DND-41 (cell line): Measurements from ENCODE around the gene MUC21.

Source experiments
- ATAC-seq: fragments of 200-7000 bp; cut with Tn5 transposase; 3 replicates; pipeline ENCODE4 v1.9.1; 2021; ENCODE audit warnings: low read depth; ENCODE audit not compliant: insufficient read depth
- DNase-seq: peaks from one replicate; pipeline ENCODE4 v3.0.0-alpha.2; 2020
- H2AFZ ChIP-seq: 2 replicates; pipeline ENCODE4 v1.6.0; 2012; ENCODE audit warnings: low read depth, low read length
- H3K27ac ChIP-seq: 2 replicates; pipeline ENCODE4 v1.5.1; 2012; ENCODE audit warnings: low read length, inconsistent platforms
- H3K27me3 ChIP-seq: fragments of 200-600 bp; sonication (generic); 2 replicates; pipeline ENCODE4 v1.6.0; 2012; ENCODE audit warnings: low read length, mild to moderate bottlenecking, inconsistent platforms; ENCODE audit not compliant: insufficient read depth, poor library complexity
- H3K36me3 ChIP-seq: 2 replicates; pipeline ENCODE4 v1.5.1; 2012; ENCODE audit warnings: low read length, inconsistent platforms; ENCODE audit not compliant: insufficient read depth
- H3K4me1 ChIP-seq: 2 replicates; pipeline ENCODE4 v1.5.1; 2012; ENCODE audit warnings: mild to moderate bottlenecking, low read length; ENCODE audit not compliant: insufficient read depth
- H3K4me2 ChIP-seq: 2 replicates; pipeline ENCODE4 v1.6.0; 2012; ENCODE audit warnings: mild to moderate bottlenecking, moderate library complexity, low read length, inconsistent platforms; ENCODE audit not compliant: insufficient read depth
- H3K4me3 ChIP-seq, 2 experiments: fragments of 200-600 bp in 1 of 2; shearing (Covaris generic) in 1 of 2; 2 replicates each; pipeline ENCODE4 v1.5.1; 2012 to 2016; ENCODE audit warnings: inconsistent platforms in 2 of 2, low read length in 2 of 2, mild to moderate bottlenecking in 2 of 2, low read depth in 1 of 2, moderate library complexity in 1 of 2
- H3K79me2 ChIP-seq: 2 replicates; pipeline ENCODE4 v1.6.0; 2012; ENCODE audit warnings: low read length, inconsistent platforms; ENCODE audit not compliant: insufficient read depth
- H3K9ac ChIP-seq: 2 replicates; pipeline ENCODE4 v1.6.0; 2012; ENCODE audit warnings: low read depth, mild to moderate bottlenecking, inconsistent platforms, low read length, moderate library complexity
- H3K9me3 ChIP-seq: 2 replicates; pipeline ENCODE4 v1.5.1; 2012; ENCODE audit warnings: low read length, moderate library complexity, mild to moderate bottlenecking, inconsistent platforms; ENCODE audit not compliant: insufficient read depth, severe bottlenecking
- H4K20me1 ChIP-seq: 2 replicates; pipeline ENCODE4 v1.6.0; 2012; ENCODE audit warnings: low read length; ENCODE audit not compliant: insufficient read depth
- CTCF ChIP-seq: IDR thresholded peaks from 2 replicates; pipeline ENCODE4 v1.5.1; 2012; ENCODE audit warnings: borderline replicate concordance, low read length, moderate library complexity, mild to moderate bottlenecking; ENCODE audit not compliant: poor library complexity, severe bottlenecking; ENCODE audit errors: extremely low read depth
- EZH2 ChIP-seq: IDR thresholded peaks from 3 replicates; pipeline ENCODE4 v1.6.1; 2012; ENCODE audit warnings: borderline replicate concordance, low read depth, mild to moderate bottlenecking, moderate library complexity, low read length, inconsistent platforms; ENCODE audit not compliant: severe bottlenecking

The MUC21 gene

GRCh38 chr6:31007694-31008093, 24.2 kb downstream of the MUC21 start:
- ATAC-seq (no peak), DNase-seq (no peak)
- no peaks in the 10 kb centered on the region for H3K36me3 ChIP-seq
- H3K9ac ChIP-seq: no peak overlapping the region
- H3K27me3 ChIP-seq: peaks cover 21% of the 10 kb centered on the region
- no peak overlapping the region for H2AFZ ChIP-seq
- no peaks in the 10 kb centered on the region; the same call in 1 of the 2 replicates for H4K20me1 ChIP-seq
- H3K27ac ChIP-seq: no peak overlapping the region
- no peaks in the 10 kb centered on the region for H3K9me3 ChIP-seq
- no peak overlapping the region for H3K4me2 ChIP-seq
- H3K79me2 ChIP-seq: no peaks in the 10 kb centered on the region
- H3K4me1 ChIP-seq: no peaks in the 10 kb centered on the region
- no peak overlapping the region for H3K4me3 ChIP-seq
- TF ChIP-seq CTCF (no peak), EZH2 (no peak)

DNA sequence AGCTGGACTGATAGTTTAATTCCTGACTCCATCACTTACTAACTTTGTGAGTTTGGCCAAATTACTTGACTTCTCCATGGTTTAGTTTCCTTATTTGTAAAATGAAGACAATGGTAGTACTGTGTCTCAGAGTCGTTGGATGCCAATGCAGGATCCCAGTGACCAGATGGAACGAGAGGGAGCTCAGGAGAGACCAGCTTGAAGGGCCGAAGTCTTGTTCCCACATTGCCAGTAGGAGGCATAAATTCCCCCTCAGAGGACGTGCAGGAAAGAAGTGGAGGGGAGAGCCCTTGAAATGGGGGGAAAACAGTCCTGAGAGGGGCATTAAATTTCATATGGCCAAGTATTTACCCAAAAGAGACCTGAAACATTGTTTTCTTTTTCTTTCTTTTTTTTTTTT, 24.6 kb downstream of the MUC21 start:
- DNase-seq: no peak
- Histone ChIP-seq H4K20me1 (no peaks in the 10 kb centered on the region; the same call in 1 of the 2 replicates), H3K4me2 (no peak overlapping the region), H3K4me3 (no peak overlapping the region), H3K27me3 (peaks cover 21% of the 10 kb centered on the region), H2AFZ (no peak overlapping the region), H3K4me1 (no peaks in the 10 kb centered on the region), H3K9me3 (no peaks in the 10 kb centered on the region), H3K79me2 (no peaks in the 10 kb centered on the region), H3K36me3 (no peaks in the 10 kb centered on the region), H3K27ac (no peak overlapping the region), H3K9ac (no peak overlapping the region)
- no peak for TF ChIP-seq CTCF
- no peak for TF ChIP-seq EZH2
- ATAC-seq: no peak

GRCh38 chr6:31009731-31010130, 26.2 kb downstream of the MUC21 start:
- no peaks in the 10 kb centered on the region for H3K36me3 ChIP-seq
- no peaks in the 10 kb centered on the region for H3K4me1 ChIP-seq
- DNase-seq (no peak), ATAC-seq (no peak)
- no peak overlapping the region for H3K27ac ChIP-seq
- H2AFZ ChIP-seq: no peak overlapping the region
- H3K4me2 ChIP-seq: no peak overlapping the region
- H4K20me1 ChIP-seq: no peaks in the 10 kb centered on the region; the same call in 1 of the 2 replicates
- H3K79me2 ChIP-seq: no peaks in the 10 kb centered on the region
- no peaks in the 10 kb centered on the region for H3K9me3 ChIP-seq
- TF ChIP-seq EZH2 (no peak), CTCF (no peak)
- no peak overlapping the region for H3K4me3 ChIP-seq
- no peak overlapping the region for H3K9ac ChIP-seq
- peaks cover 24% of the 10 kb centered on the region for H3K27me3 ChIP-seq

DNA sequence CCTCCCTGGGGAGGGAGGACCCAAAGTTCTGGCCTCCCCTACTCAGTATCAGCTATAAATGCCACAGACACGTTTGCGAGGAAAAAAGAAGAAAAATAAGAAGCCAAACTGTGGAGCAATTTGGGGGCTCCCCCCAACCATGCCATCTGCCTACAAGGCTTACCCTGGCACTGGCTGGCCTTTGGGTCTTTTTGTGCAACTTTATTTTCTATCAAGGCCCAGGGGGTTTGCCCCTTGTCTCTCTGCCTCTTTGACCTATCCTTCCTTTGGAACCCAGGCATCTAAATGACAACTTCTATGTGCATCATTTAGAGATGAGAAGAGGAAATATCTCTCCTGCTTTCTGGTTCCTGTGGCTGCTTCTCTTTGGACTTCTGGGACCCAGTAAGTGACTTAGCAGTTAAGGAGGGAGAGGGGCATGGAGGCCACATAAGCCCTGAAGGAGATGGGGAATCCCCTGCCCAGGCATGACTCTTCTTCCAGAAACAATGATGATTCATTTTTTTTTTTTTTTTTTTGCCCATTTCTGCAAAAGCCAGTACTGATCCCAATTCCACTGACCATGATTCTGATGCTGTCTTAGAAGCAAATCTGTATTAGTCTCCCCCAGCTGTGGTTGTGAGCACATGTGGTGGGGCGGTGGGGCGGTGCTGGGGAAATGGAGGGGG, 27.0 kb downstream of the MUC21 start, which contains the start of gene MUC22:
Gene MUC22 (plus strand): TSS at position 82 of the 668 bp plus-strand sequence. CDS start 233 bp downstream, at position 315.
- Histone ChIP-seq H3K4me2 (no peak within 1 kb of the TSS), H3K36me3 (no peaks in the 10 kb centered on the region), H3K79me2 (no peaks in the 10 kb centered on the region), H3K9ac (no peak within 1 kb of the TSS), H4K20me1 (no peaks in the 10 kb centered on the region; the same call in 1 of the 2 replicates), H3K27me3 (peaks cover 22% of the 10 kb centered on the region), H2AFZ (no peak within 1 kb of the TSS), H3K9me3 (no peaks in the 10 kb centered on the region), H3K27ac (no peak within 1 kb of the TSS), H3K4me1 (no peaks in the 10 kb centered on the region), H3K4me3 (no peak within 1 kb of the TSS)
- DNase-seq (no peak), ATAC-seq (no peak)
- TF ChIP-seq EZH2 (no peak), CTCF (no peak)
